Measurements from ENCODE around the gene RPL22.
A peak's percentile ranks its signal among the peaks of the same experiment; 100 is the strongest.

RPL22 gene

GRCh38 chr1:6142734-6143133 lies 56.7 kb downstream of the RPL22 start:
- Histone ChIP-seq H3K79me2 (ENCODE audit: low read length) (no peaks in the 10 kb centered on the region), H3K9ac (ENCODE audit: low read length) (no peak overlapping the region), H3F3A (ENCODE audit: insufficient read depth, low read length) (no peaks in the 10 kb centered on the region), H3K4me3 (ENCODE audit: low read length) (no peak overlapping the region), H3K9me2 (replicated peaks; ENCODE audit: insufficient read depth, low read length) (no peaks in the 10 kb centered on the region), H3K36me3 (replicated peaks; ENCODE audit: insufficient read depth, low read length) (no peaks in the 10 kb centered on the region), H3K9me3 (replicated peaks; ENCODE audit: insufficient read depth, low read length) (no peaks in the 10 kb centered on the region), H3K27me3 (replicated peaks; ENCODE audit: insufficient read depth, low read length) (peaks cover 91% of the 10 kb centered on the region), H3K4me1 (ENCODE audit: low read length) (no peaks in the 10 kb centered on the region), H3K27ac (ENCODE audit: low read length) (no peak overlapping the region), H3K4me2 (ENCODE audit: low read depth, low read length) (no peak overlapping the region), H2AFZ (ENCODE audit: low read length) (no peak overlapping the region), H4K20me1 (ENCODE audit: insufficient read depth, low read length) (no peaks in the 10 kb centered on the region)
- no peak for DNase-seq
- TF ChIP-seq CTCF (IDR thresholded peaks at IDR 0.05; ENCODE audit: low read length) (no peak), EZH2phosphoT487 (IDR thresholded peaks at IDR 0.05; ENCODE audit: low read length) (no peak), EZH2 (optimal IDR thresholded peaks at IDR 0.05; ENCODE audit: low read depth, low read length) (no peak)

DNA sequence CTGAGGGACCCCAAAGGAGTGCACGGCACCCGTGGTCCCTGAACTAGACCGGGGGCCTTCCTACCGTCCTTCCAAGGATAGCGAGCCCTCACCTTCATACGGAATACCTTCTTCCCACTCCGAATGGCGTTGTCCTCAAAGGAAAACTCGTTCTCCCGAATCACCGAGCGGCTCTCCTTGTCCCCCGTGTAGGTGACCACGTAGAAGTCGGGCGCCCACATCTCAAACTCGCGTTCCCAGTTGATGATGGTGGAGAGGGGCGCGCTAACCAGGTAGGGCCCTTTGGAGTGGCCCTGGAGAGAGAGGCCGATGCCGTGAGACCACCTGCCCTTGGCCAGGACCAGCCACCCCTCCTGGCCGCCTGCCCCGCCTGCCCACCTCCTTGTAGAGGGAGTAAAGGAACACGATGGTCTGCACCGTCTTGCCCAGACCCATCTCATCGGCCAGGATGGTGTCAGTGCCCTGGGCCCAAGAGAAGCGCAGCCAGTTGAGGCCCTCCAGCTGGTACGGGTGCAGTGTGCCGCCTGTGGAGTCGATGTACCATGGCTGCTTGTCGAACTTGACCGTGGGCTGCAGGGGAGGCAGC lies 57.3 kb downstream of the RPL22 start:
- no peak overlapping the region for H3K4me2 ChIP-seq (ENCODE audit: low read depth, low read length)
- H3K27me3 ChIP-seq (replicated peaks; ENCODE audit: insufficient read depth, low read length): peaks cover 91% of the 10 kb centered on the region
- H4K20me1 ChIP-seq (ENCODE audit: insufficient read depth, low read length): no peaks in the 10 kb centered on the region
- H3K4me1 ChIP-seq (ENCODE audit: low read length): no peaks in the 10 kb centered on the region
- H3K9me3 ChIP-seq (replicated peaks; ENCODE audit: insufficient read depth, low read length): no peaks in the 10 kb centered on the region
- H3K9me2 ChIP-seq (replicated peaks; ENCODE audit: insufficient read depth, low read length): no peaks in the 10 kb centered on the region
- DNase-seq: no peak
- no peak overlapping the region for H3K4me3 ChIP-seq (ENCODE audit: low read length)
- no peaks in the 10 kb centered on the region for H3F3A ChIP-seq (ENCODE audit: insufficient read depth, low read length)
- H3K36me3 ChIP-seq (replicated peaks; ENCODE audit: insufficient read depth, low read length): no peaks in the 10 kb centered on the region
- H3K27ac ChIP-seq (ENCODE audit: low read length): no peak overlapping the region
- no peaks in the 10 kb centered on the region for H3K79me2 ChIP-seq (ENCODE audit: low read length)
- H3K9ac ChIP-seq (ENCODE audit: low read length): no peak overlapping the region
- H2AFZ ChIP-seq (ENCODE audit: low read length): no peak overlapping the region
- TF ChIP-seq EZH2phosphoT487 (IDR thresholded peaks at IDR 0.05; ENCODE audit: low read length) (no peak), CTCF (IDR thresholded peaks at IDR 0.05; ENCODE audit: low read length) (no peak), EZH2 (optimal IDR thresholded peaks at IDR 0.05; ENCODE audit: low read depth, low read length) (no peak)

DNA sequence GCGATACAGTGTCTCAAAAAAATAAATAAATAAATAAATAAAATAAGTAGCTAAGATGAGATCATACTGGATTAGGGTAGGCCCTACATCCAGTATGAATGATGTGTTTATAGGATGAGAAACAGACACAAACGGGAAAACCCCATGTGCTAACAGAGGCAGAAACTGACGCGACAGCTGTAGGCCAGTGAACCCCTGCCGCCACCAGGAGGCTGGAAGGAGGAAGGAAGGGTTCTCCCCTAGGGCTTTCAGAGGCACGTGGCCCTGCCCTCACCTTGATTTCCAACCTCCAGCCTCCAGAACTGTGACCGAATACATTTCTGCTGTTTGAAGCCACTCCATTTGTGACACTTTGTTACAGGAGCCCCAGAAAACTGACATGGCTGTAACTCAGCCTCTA lies 57.8 kb downstream of the RPL22 start:
- peak; percentile 53 for DNase-seq
- no peak overlapping the region for H2AFZ ChIP-seq (ENCODE audit: low read length)
- H3K27ac ChIP-seq (ENCODE audit: low read length): no peak overlapping the region
- no peaks in the 10 kb centered on the region for H3K79me2 ChIP-seq (ENCODE audit: low read length)
- no peaks in the 10 kb centered on the region for H3K4me1 ChIP-seq (ENCODE audit: low read length)
- H4K20me1 ChIP-seq (ENCODE audit: insufficient read depth, low read length): no peaks in the 10 kb centered on the region
- no peak overlapping the region for H3K9ac ChIP-seq (ENCODE audit: low read length)
- H3F3A ChIP-seq (ENCODE audit: insufficient read depth, low read length): no peaks in the 10 kb centered on the region
- TF ChIP-seq EZH2phosphoT487 (IDR thresholded peaks at IDR 0.05; ENCODE audit: low read length) (no peak), CTCF (IDR thresholded peaks at IDR 0.05; ENCODE audit: low read length) (peak; percentile 28)
- no peaks in the 10 kb centered on the region for H3K36me3 ChIP-seq (replicated peaks; ENCODE audit: insufficient read depth, low read length)
- no peaks in the 10 kb centered on the region for H3K9me2 ChIP-seq (replicated peaks; ENCODE audit: insufficient read depth, low read length)
- peaks cover 91% of the 10 kb centered on the region for H3K27me3 ChIP-seq (replicated peaks; ENCODE audit: insufficient read depth, low read length)
- no peak overlapping the region for H3K4me3 ChIP-seq (ENCODE audit: low read length)
- no peaks in the 10 kb centered on the region for H3K9me3 ChIP-seq (replicated peaks; ENCODE audit: insufficient read depth, low read length)
- no peak overlapping the region for H3K4me2 ChIP-seq (ENCODE audit: low read depth, low read length)

All from MM.1S (cell line).